GM19099 (cell line): ENCODE measurements around the gene PCGF3.

Source experiments
- POLR2A ChIP-seq: IDR thresholded peaks from 3 replicates; pipeline ENCODE4 v1.6.1; 2011; ENCODE audit warnings: low read depth; ENCODE audit not compliant: insufficient read length; ENCODE audit errors: extremely low read depth

The PCGF3 gene

DNA sequence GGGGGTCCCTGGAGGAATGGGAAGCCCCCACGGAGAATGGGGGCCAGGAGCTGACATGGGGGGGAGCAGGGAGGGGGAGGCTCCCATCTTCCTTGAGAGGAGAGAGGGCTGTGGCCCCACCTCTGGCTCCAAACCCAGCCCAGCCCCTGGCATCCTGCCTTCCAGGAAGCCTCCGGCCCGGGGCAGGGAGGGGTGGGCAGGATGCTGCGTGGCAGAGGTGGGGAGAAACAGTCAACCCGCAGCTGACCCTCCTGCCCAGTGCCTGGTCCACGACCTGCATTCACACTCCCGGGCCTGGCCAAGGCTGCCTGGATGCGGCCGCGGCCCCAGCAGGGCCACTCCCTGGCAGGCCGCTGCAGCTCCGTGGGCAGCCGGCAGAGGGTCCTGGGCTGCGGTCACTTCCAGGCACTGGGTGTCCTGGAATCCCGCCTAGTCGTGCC lies 81.2 kb downstream of the PCGF3 start:
- TF ChIP-seq POLR2A, result no peak

DNA sequence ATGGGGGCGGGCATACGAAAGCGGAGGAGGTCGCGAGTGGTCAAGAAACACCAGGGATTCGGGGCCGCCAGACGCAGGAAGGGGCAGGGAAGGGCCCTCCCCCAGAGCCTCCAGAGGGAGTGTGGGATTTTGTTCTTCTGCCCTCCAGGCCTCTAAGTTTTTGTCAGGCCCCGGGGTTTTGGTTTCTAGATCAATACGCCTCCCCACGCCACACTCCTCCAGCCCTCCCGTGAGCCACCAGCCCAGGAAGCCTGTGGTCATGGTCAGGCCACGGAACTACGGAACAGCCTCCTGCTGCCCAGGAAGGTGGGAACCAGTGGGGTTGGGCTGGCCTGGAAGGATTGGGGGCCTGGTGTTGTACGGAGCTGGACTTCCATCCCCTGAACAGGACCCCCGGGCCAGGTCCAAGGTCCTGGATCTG lies 81.9 kb downstream of the PCGF3 start:
- no peak for TF ChIP-seq POLR2A

DNA sequence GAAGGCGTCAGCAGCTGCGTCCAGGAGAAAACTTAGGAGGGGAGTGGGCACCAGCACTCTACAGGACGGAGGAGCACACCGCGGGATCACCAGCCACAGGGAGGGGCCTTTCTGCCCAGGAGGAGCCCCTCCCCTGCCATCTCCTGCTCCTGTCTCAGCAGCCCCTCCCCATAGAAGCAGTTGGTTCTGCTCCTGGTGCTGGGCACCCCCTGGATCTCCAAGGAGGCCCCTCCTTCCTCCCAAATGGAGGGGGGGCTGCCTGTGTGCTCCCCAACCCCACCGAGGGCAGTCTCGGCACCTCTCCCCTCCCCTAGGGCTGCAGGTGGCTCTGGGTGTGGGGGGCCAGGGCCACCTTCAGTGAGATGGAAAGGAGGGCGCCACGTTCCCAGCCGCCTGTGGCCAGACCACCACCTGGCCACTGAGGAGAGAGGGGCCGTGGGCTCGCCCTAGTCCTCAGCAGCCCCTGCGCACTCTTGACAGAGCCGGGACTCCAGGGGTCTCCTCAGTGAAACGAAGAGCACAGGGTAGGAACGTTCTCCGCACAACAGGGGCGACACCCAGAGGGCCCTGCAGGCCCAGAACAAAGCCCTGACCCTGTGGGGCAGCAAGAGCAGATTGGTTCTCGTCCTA lies 82.5 kb downstream of the PCGF3 start:
- no peak for TF ChIP-seq POLR2A

DNA sequence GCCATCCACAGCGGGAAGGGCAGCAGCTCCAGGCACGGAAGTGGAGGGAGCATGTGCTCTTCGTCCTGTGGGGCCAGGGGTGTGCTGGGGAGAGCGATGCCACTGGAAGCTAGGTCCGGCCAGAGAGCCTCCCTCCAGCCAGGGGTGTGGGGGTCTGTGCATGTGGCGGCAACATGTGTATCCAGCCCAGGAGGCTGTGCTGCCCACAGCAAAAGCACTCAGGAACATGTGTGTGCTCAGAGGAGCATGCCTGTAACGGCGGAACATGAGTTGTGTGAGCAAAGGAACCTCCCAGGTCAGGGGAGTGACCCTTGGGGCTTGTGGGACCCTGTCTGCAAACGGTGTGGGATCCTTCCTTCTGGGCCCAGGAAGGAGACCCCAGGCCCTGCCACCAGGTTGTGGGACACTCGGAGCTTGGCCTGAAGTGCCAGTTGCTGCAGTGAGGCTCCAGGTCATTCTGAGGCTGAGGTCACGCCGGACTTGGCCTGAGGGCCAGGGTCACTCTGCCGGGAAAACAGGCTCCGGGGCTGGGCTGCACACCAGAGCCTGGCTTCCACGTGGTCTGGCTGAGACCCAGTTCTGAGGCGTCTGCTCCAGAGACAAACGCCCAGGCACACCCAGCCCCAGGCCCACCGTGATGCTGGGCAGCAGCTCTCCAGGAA lies 83.1 kb downstream of the PCGF3 start:
- TF ChIP-seq POLR2A, result no peak

DNA sequence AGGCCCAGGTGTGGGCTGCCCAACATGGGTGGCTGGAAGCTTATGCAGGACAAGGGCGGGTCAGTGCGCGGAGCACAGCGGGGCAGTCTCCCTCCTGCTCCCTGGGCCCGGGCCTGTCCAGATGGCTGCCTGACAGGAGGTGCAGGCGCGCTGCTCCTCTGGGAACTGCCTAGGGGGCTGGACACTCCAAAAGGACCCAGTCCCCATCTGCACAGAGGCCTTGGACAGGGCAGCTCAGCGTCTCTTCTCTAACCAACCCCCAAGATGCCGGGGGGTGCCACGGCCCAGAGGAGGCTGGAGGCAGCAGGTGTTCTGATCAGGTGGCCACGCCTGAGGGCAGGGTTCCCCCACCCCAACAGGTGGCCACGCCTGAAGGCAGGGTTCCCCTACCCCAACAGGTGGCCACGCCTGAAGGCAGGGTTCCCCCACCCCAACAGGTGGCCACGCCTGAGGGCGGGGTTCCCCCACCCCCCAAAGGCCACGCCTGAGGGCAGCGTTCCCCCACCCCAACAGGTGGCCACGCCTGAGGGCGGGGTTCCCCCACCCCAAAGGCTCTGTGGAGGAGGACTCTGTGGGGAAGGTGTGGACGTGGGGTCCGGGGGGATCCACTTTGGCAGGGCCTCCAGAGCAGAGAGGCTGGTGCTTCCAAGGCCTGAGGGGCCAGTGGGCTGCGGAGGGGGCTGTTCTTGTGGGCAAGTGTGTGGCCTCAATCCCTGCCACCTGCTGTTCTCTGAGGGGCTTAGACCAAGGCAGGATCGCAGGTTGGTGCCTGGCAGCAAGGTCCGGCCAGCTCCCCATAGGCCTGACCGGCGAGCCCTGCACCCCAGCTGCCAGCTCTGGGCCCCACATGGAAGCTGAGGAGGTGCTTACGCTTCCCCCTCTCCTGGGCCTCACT lies 84.2 kb downstream of the PCGF3 start:
- no peak for TF ChIP-seq POLR2A

DNA sequence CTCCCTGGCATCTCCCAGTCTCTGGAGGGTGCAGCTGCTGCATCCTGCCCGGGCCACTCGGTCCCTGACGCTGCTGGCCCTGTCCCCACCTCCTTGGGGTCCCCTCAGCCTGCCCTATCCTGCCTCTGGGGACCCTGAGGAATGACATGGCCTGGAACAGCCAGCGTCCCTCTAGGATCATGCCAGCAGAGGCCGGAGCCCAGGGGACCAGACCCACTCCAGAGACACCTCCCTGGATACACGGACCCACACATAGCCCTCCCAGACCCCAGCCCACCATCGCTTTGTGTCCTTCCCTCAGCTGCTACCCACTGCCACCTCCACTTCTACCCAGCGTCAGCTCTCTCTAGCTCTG lies 84.8 kb downstream of the PCGF3 start:
- TF ChIP-seq POLR2A, result no peak

DNA sequence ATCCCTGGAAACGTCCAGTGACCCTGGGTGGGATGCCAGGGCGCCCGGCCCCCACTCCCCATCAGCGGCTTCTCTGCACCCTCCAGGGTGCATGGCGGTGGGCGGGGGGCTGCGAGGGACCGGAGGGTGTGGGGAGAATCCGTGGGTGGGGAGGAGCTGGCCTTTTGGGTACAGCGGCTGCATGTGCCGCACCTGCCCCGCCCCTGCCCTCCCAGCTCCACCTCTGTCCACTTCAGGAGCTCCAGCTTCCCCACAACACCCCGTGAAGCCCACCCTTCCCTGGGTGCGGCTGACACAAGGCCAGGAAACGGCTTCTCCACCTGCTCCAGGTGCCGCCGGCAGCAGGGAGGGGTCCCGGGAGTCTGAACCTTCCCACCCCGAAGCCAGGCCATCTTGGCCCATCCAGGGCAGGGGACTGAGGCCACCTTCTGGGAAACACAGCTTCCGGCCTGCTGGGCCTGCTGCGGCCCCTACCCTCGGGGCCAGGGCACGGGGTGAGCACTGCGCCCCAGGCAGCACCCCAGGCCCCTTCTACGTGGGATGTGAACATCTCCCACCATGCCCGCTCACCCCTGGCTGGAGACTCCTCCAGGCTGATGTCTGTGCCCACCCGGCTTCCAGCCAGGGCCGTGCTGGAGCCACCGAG lies 85.7 kb downstream of the PCGF3 start:
- TF ChIP-seq POLR2A, result no peak

DNA sequence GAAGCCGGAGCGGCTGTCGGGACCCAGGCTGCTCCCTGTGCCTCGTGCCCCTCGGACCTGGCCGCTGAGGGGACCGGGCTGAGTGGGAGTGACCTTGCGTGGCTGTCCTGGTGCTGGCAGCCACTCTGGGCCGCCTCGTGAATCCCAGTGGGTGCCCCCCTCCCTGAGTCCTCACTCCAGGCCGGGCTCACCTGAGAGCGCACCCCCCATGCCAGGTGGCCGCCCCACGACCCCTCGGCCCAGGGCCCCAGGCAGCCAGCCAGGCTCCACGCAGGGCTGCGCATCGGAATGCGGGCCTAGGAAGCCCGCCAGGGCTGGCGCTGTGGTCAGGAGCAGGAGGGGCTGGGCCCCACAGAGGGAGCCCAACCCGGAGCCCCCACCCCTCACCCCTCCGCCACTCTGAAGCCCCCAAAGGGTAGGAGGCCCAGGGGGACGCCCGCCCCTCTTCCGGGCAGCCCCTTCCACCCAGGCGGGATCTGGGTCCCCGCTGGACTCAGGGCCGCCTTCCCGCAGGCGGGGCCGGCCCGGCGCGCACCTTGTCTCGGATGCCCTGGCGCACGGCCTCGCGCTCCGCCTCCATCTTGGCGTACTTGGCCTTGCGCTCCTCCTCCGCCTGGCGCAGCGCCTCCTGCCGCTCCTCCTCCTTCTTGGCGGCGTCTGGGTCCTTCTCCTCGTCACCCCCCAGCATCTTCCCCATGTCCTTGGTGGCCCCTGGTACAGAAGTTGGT lies 86.4 kb downstream of the PCGF3 start:
- no peak for TF ChIP-seq POLR2A

DNA sequence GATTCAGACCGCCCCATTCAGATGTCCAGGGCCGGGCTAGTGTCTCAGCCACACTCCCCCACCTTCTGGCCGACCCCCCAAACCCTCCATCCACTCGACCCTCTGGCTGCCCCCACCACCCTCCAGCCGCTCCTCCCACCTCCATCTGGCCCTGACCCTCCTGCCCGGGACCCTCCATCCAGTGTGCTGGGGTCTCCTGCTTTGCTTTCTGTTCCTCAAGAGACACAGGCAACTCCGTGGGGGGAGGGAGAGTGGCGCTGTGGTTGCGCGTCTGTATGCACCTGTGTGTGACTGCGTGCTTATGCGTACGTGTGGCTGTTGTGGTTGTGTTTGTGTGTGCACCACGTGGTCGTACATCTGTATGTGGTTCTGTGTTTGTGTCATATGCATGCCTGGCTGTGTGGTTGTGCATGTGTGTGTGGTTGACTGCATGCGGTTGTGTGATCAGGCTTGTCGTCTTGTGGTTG lies 87.0 kb downstream of the PCGF3 start:
- no peak for TF ChIP-seq POLR2A

DNA sequence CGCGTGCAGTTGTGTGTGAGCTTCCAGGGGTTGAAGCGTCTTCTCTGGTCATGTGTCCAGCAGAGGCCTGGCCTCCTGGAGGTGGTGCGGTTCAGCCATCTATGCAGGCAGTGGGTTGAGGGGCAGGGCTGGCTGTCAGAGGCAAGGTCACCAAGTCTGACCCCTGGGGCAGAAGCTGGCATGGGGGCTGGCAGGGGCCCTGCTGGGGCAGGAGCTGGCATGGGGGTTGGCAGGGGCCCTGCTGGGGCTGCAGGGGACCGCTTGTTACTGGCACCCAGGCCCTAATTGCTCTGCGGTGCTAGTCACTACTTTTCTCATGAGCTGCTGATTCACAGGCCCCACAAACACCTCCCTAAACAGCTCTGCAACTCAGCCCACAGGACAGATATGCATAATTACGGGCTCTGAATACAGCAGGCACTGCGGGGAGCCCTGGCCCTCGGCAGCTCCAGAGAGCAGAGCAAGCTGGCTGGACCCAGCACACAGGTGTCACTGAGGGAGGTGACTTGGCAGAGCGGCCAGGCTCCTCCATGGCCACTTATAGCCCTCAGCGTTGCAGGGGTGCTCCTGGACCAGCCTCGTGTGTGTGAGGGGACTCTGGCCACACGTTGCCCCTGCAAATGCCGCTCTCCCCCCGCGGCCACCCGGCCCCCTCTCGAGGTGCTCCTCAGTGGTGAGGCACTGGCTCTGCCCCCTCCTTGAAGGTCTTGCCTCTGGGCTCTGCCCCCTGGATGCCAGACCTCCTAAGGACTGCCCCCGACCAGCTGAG lies 87.6 kb downstream of the PCGF3 start:
- no peak for TF ChIP-seq POLR2A

DNA sequence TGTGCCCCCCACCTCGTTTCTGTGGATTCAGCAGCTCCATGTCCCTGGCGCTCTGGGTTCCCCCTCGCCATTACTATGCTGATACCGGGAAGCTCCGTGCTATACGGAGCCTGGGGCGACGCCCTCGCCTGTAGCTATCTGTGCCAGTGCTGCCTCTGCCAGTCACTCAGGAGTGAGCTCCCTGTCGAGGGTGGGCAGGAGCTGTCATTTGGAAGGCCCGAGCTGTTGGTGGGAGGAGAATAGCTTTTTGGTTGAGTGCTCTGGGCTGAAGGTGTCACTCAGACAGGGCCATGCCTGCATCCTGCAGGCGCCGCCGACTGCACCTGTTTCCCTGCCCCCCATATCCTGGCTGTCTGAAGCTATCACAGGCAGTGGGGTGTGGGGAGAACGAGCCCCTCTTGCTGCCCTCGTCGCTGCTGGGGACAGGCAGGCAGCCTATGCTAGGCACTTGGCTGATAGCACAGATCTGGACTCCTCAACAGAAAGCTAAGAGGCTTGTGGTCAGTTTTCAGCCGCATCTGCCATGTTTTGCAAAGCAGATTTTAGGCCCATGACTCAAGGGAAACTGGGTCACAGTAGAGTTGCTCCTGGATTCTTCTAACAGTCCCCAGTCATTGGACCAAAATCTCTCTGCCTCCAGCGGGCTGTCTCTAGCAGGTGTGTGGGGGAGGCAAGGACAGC lies 88.4 kb downstream of the PCGF3 start:
- no peak for TF ChIP-seq POLR2A

DNA sequence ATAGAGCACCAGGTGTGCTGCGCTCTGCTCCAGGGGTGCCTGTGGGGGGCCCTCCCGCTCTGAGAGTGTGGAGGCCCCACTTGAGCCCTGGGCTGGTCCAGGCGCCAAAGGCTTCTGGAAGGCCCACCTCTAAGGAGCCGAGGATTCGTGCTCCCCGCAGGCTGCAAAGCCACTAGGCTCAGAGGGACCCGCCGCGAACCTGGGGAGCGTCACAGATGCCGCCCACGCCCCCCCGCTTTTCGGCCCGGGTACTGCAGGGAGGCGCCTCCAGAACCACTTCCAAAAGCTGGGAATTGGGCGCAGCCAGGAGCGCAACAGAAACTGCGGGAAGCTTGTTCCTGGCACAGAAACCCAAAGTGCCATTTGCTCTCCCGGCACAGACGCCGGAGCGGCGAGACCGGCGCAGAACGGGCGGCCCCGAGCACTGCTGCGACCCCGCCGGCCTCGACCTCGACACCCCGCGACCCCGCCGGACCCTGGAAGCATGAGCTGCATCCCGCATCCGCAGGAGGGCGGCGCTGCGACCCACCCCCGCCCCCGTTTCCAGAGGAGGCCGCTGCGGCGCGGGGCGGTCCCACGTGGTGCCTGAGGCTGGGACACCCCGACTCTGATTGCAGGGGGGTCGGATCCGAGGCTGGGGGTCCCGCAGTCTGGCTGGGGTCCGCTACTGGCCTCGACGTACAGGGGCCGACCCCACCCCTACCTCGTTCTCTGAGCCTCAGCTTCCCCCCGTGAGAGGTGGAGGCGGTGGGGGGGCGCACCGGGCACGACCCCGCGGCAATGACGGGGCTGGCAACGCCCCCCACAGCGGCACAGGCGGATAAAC lies 89.5 kb downstream of the PCGF3 start:
- no peak for TF ChIP-seq POLR2A
